GOT3 (cell line): Measurements from ENCODE around the gene NLE1.

Experiments used
- DNase-seq: peaks from one replicate; lab custom pipeline; 2025; ENCODE audit warnings: mixed read lengths; lab: John Stamatoyannopoulos, UW

The NLE1 gene

GRCh38 chr17:35086931-35087573 lies 55.1 kb downstream of the NLE1 start:
- no peak for DNase-seq

GRCh38 chr17:35086164-35086563 lies 55.9 kb downstream of the NLE1 start:
- DNase-seq: no peak

- no peak for DNase-seq
Measured at GRCh38 chr17:35084987-35085386, 57.1 kb downstream of the NLE1 start.

GRCh38 chr17:35083071-35083470 lies 59.0 kb downstream of the NLE1 start:
- DNase-seq: no peak

- DNase-seq: no peak
Measured at GRCh38 chr17:35082073-35082657, 59.9 kb downstream of the NLE1 start.

GRCh38 chr17:35081638-35082037 lies 60.5 kb downstream of the NLE1 start:
- DNase-seq: no peak

- DNase-seq: no peak
Measured at GRCh38 chr17:35080536-35080935, 61.6 kb downstream of the NLE1 start.

- DNase-seq: no peak
Measured at GRCh38 chr17:35079547-35080423, 62.3 kb downstream of the NLE1 start.
